HepG2 (cell line): ENCODE measurements around the gene TPCN2. TPM values are rescaled to one million over a fixed set of nuclear protein-coding genes. Genes with fewer than 3 reads are reported as not detected.

Source experiments
- ATAC-seq: fragments of 200-7000 bp; cut with Tn5 transposase; 3 replicates; pipeline ENCODE4 v1.9.1; 2020; ENCODE audit warnings: mild to moderate bottlenecking, moderate library complexity
- BruUV-seq: library from RNA; stranded (reverse); fragments of 400-500 nt; replicated peaks from 2 replicates; lab custom pipeline; 2021; lab: Mats Ljungman, UMichigan
- CTCF ChIA-PET: fragments of 300-600 bp; formaldehyde crosslinking; extraction: SDS; loops from one replicate; lab custom pipeline; 2021; ENCODE audit warnings: low total read pairs, inconsistent platforms, low intra/inter-chr PET ratio; lab: Yijun Ruan, JAX
- POLR2A ChIA-PET: fragments of 350-600 bp; sonication (Branson Sonifier 250); formaldehyde crosslinking; loops from one replicate; lab custom pipeline; 2020; ENCODE audit warnings: antibody characterized with exemption, inconsistent platforms; lab: Yijun Ruan, JAX
- DNase-seq: peaks from one replicate; pipeline ENCODE4 v3.0.0-alpha.2; 2015; ENCODE audit warnings: low spot score
- FAIRE-seq: peaks from 3 replicates; lab custom pipeline; 2011; peaks lifted over from hg19 to GRCh38; lab: Jason Lieb, UNC
- H2AFZ ChIP-seq: one replicate; pipeline ENCODE4 v1.6.1; 2011; ENCODE audit warnings: low read length, inconsistent platforms
- H3K27ac ChIP-seq: fragments of 300-600 bp; 3 replicates; pipeline ENCODE4 v1.8.0; 2011; ENCODE audit warnings: mixed run types, mild to moderate bottlenecking, mixed read lengths, low read length, inconsistent platforms; ENCODE audit not compliant: insufficient read depth; ENCODE audit errors: extremely low read length
- H3K27me3 ChIP-seq, 2 experiments: fragments of 200-600 bp in 1 of 2; 2 replicates in 1 of 2; 3 replicates in 1 of 2; pipeline versions ENCODE4 v1.6.0 to v1.8.0; 2011; ENCODE audit warnings: low read length in 2 of 2, mild to moderate bottlenecking in 2 of 2, moderate library complexity in 2 of 2, inconsistent platforms in 1 of 2; ENCODE audit not compliant: insufficient read depth in 2 of 2, control insufficient read depth in 1 of 2
- H3K36me3 ChIP-seq, 2 experiments: fragments of 200-600 bp in 1 of 2; replicated peaks in 1 of 2; 2 replicates in 1 of 2; 3 replicates in 1 of 2; pipeline versions ENCODE4 v1.5.1 to v1.8.0; 2011; ENCODE audit warnings: low read length in 2 of 2, inconsistent platforms in 1 of 2; ENCODE audit not compliant: insufficient read depth in 2 of 2, control insufficient read depth in 1 of 2
- H3K4me1 ChIP-seq: 2 replicates; pipeline ENCODE4 v1.5.1; 2012; ENCODE audit warnings: low read length, inconsistent platforms; ENCODE audit not compliant: insufficient read depth
- H3K4me2 ChIP-seq: 2 replicates; pipeline ENCODE4 v1.6.0; 2011; ENCODE audit warnings: low read depth, low read length, inconsistent platforms
- H3K4me3 ChIP-seq, 3 experiments: fragments of 200-600 bp in 1 of 3; sonication (generic), shearing (Covaris generic) in 1 of 3; replicated peaks in 1 of 3; 2 replicates each; pipeline ENCODE4 v1.5.1; 2011 to 2016; ENCODE audit warnings: low read length in 3 of 3, inconsistent platforms in 2 of 3, low read depth in 2 of 3, mild to moderate bottlenecking in 2 of 3, control low read depth in 1 of 3, mixed read lengths in 1 of 3; ENCODE audit not compliant: insufficient read depth in 1 of 3
- H3K79me2 ChIP-seq: one replicate; pipeline ENCODE4 v1.6.1; 2011; ENCODE audit warnings: low read length, inconsistent platforms; ENCODE audit not compliant: insufficient read depth
- H3K9ac ChIP-seq: 2 replicates; pipeline ENCODE4 v1.6.0; 2011; ENCODE audit warnings: mild to moderate bottlenecking, low read depth, low read length, inconsistent platforms; ENCODE audit not compliant: insufficient read depth
- H3K9me3 ChIP-seq: 2 replicates; pipeline ENCODE4 v1.5.1; 2012; ENCODE audit warnings: mild to moderate bottlenecking, low read length
- H4K20me1 ChIP-seq: 2 replicates; pipeline ENCODE4 v1.6.0; 2011; ENCODE audit warnings: inconsistent platforms, mild to moderate bottlenecking, low read length, moderate library complexity; ENCODE audit not compliant: insufficient read depth
- CREM ChIP-seq, 2 experiments: sonication (generic) in 1 of 2; formaldehyde crosslinking in 1 of 2; IDR thresholded peaks; 2 replicates each; pipeline versions ENCODE4 v1.4.0 to v1.6.1; 2016 to 2020; ENCODE audit warnings: antibody characterized with exemption in 1 of 2, mild to moderate bottlenecking in 1 of 2, missing genetic modification reagents in 1 of 2
- DBP ChIP-seq: sonication (generic); formaldehyde crosslinking; IDR thresholded peaks from 2 replicates; pipeline ENCODE4 v1.4.0; 2020; ENCODE audit warnings: missing genetic modification reagents; ENCODE audit errors: not compliant biosample characterization
- IKZF1 ChIP-seq: fragments of 450-650 bp; IDR thresholded peaks from 2 replicates; pipeline ENCODE4 v1.7.1; 2016
- LBX2 ChIP-seq: sonication (generic); formaldehyde crosslinking; IDR thresholded peaks from 2 replicates; pipeline ENCODE4 v1.5.0; 2020; ENCODE audit warnings: missing genetic modification reagents, mild to moderate bottlenecking, borderline replicate concordance
- NFYB ChIP-seq: sonication (generic); formaldehyde crosslinking; IDR thresholded peaks from 2 replicates; pipeline ENCODE4 v1.4.0; 2020; ENCODE audit warnings: missing genetic modification reagents
- PAWR ChIP-seq: sonication (generic); formaldehyde crosslinking; IDR thresholded peaks from 2 replicates; pipeline ENCODE4 v1.4.0; 2020; ENCODE audit warnings: missing genetic modification reagents, mild to moderate bottlenecking, borderline replicate concordance
- PHF8 ChIP-seq: sonication (generic); formaldehyde crosslinking; IDR thresholded peaks from 2 replicates; pipeline ENCODE4 v1.5.0; 2020; ENCODE audit warnings: missing genetic modification reagents
- RORA ChIP-seq: sonication (generic); formaldehyde crosslinking; IDR thresholded peaks from 2 replicates; pipeline ENCODE4 v1.5.0; 2020; ENCODE audit warnings: mild to moderate bottlenecking, missing genetic modification reagents, moderate library complexity
- SNAPC5 ChIP-seq: sonication (generic); formaldehyde crosslinking; IDR thresholded peaks from 2 replicates; pipeline ENCODE4 v1.8.1; 2023; ENCODE audit warnings: mild to moderate bottlenecking, missing genetic modification reagents, borderline replicate concordance
- SOX6 ChIP-seq, 2 experiments: fragments of 450-650 bp in 1 of 2; sonication (generic) in 1 of 2; formaldehyde crosslinking in 1 of 2; IDR thresholded peaks; 2 replicates each; pipeline versions ENCODE4 v1.4.0 to v1.6.1; 2017 to 2020; ENCODE audit warnings: antibody characterized with exemption in 1 of 2, mild to moderate bottlenecking in 1 of 2, missing genetic modification reagents in 1 of 2
- TEAD2 ChIP-seq: sonication (generic); formaldehyde crosslinking; IDR thresholded peaks from 2 replicates; pipeline ENCODE4 v1.9.0; 2021; ENCODE audit warnings: missing genetic modification reagents
- TMF1 ChIP-seq: sonication (generic); formaldehyde crosslinking; IDR thresholded peaks from 2 replicates; pipeline ENCODE4 v1.8.1; 2022; ENCODE audit warnings: low read depth, missing genetic modification reagents
- ZFAT ChIP-seq: sonication (generic); formaldehyde crosslinking; conservative IDR thresholded peaks from 2 replicates; pipeline ENCODE4 v1.8.1; 2023; ENCODE audit warnings: missing genetic modification reagents, inconsistent platforms
- ZNF30 ChIP-seq: sonication (generic); formaldehyde crosslinking; IDR thresholded peaks from 2 replicates; pipeline ENCODE4 v1.5.0; 2020; ENCODE audit warnings: mild to moderate bottlenecking, missing genetic modification reagents
- ZNF570 ChIP-seq: sonication (generic); formaldehyde crosslinking; IDR thresholded peaks from 2 replicates; pipeline ENCODE4 v1.4.0; 2020; ENCODE audit warnings: mild to moderate bottlenecking, missing genetic modification reagents, borderline replicate concordance
- ZNF746 ChIP-seq: sonication (generic); formaldehyde crosslinking; IDR thresholded peaks from 2 replicates; pipeline ENCODE4 v1.8.0; 2022; ENCODE audit warnings: mild to moderate bottlenecking, missing genetic modification reagents
- WGBS: methylation state at CpG from one replicate; pipeline ENCODE4 v1.1.6; 2017; ENCODE audit warnings: low lambda C conversion rate; 5-methylcytosine and 5-hydroxymethylcytosine counted together
- in situ Hi-C: cut with HindIII; loops from 2 replicates; pipeline ENCODE4 v1.10.0; 2017; ENCODE audit warnings: low pct_unique_long_range_greater_than_20kb; ENCODE audit not compliant: extremely low pct_ligation_motif_present
- intact Hi-C: fragments of 100-400 bp; cut with micrococcal nuclease; formaldehyde crosslinking; loops from one replicate; pipeline ENCODE4 v1.10.0; 2022; ENCODE audit not compliant: unreplicated experiment
- polyA plus RNA-seq, 8 experiments: library from polyadenylated mRNA; depleted of rRNA in 3 of 8; stranded (reverse) in 7 of 8; unstranded in 1 of 8; fragments of >200 nt; fragmentation: Illumina TruSeq in 4 of 8; extraction: Trizol in 4 of 8; gene quantifications; 2 replicates each; pipeline versions ENCODE4 v1.2.1 to v1.2.3, GENCODE V29; 2011 to 2016; ENCODE audit warnings: low read depth in 4 of 8, missing spikeins in 1 of 8, mixed read lengths in 1 of 8; ENCODE audit not compliant: insufficient read depth in 1 of 8
- total RNA-seq, 5 experiments: library from RNA; depleted of rRNA; stranded (reverse); fragments of >200 nt; fragmentation: Illumina TruSeq; extraction: Trizol; gene quantifications; 2 replicates each; pipeline ENCODE4 v1.2.3, GENCODE V29; 2016; ENCODE audit warnings: low read depth in 1 of 5

TPCN2 gene
- total and polyA plus RNA-seq, 2 of the 13 experiments (the other 11 are each of a cell fraction or from before 2014, with no cell fraction given), result 5.6 to 5.9 TPM

- WGBS, result 88% methylated on average over 15 of the region's 15 CpGs
- Histone ChIP-seq H3K4me2 (no peak overlapping the region), H3K4me3 (no peak overlapping the region), H3K27me3 (no peaks in the 10 kb centered on the region), H3K36me3 (peaks cover 7 to 8% of the 10 kb centered on the region in 2 experiments; a peak in 3 of 5 replicates), H4K20me1 (peaks cover 5% of the 10 kb centered on the region; the same call in 1 of the 2 replicates), H3K79me2 (no peaks in the 10 kb centered on the region), H3K9me3 (no peaks in the 10 kb centered on the region), H3K27ac (no peak overlapping the region), H2AFZ (no peak overlapping the region), H3K9ac (no peak overlapping the region), H3K4me1 (no peaks in the 10 kb centered on the region)
- TF ChIP-seq IKZF1 (no peak), PHF8 (CRISPR knock-in tag) (no peak)
- ChIA-PET CTCF (no interaction called here), POLR2A (no interaction called here)
- FAIRE-seq, result no peak
- ATAC-seq, result no peak
- BruUV-seq, result no TSS peak
- intact Hi-C loops, result no loop called here
- no peak for DNase-seq
- in situ Hi-C loops, result no loop called here
Observed at GRCh38 chr11:69062169-69062855, 13.6 kb downstream of the TPCN2 start.

- H2AFZ ChIP-seq, result no peak overlapping the region
- no peaks in the 10 kb centered on the region for H3K27me3 ChIP-seq
- in situ Hi-C loops, result no loop called here
- peaks cover 5% of the 10 kb centered on the region; the same call in 1 of the 2 replicates for H4K20me1 ChIP-seq
- POLR2A ChIA-PET, result no interaction called here
- FAIRE-seq, result no peak
- CTCF ChIA-PET, result no interaction called here
- no peak for DNase-seq
- 96% methylated on average over 26 of the region's 34 CpGs for WGBS
- BruUV-seq, result no TSS peak
- H3K4me3 ChIP-seq, result no peak overlapping the region
- intact Hi-C loops, result no loop called here
- no peak overlapping the region for H3K9ac ChIP-seq
- no peak overlapping the region for H3K27ac ChIP-seq
- H3K36me3 ChIP-seq, result peaks cover 7 to 9% of the 10 kb centered on the region in 2 experiments; a peak in 3 of 5 replicates
- no peaks in the 10 kb centered on the region for H3K4me1 ChIP-seq
- H3K9me3 ChIP-seq, result no peaks in the 10 kb centered on the region
- H3K4me2 ChIP-seq, result no peak overlapping the region
- no peak for ATAC-seq
- H3K79me2 ChIP-seq, result no peaks in the 10 kb centered on the region
- TF ChIP-seq ZNF30 (CRISPR knock-in tag) (no peak), ZFAT (CRISPR knock-in tag) (no peak), PAWR (no peak), SNAPC5 (no peak), TEAD2 (no peak), ZNF746 (CRISPR knock-in tag) (no peak), SOX6 (IDR thresholded peaks at IDR 0.05) (no peak), SOX6 (CRISPR knock-in tag; IDR thresholded peaks at IDR 0.05) (no peak), NFYB (CRISPR knock-in tag) (no peak), DBP (CRISPR knock-in tag) (no peak), TMF1 (CRISPR knock-in tag) (no peak), RORA (CRISPR knock-in tag) (no peak), LBX2 (CRISPR knock-in tag) (no peak), ZNF570 (CRISPR knock-in tag) (no peak), CREM (IDR thresholded peaks at IDR 0.05) (no peak), CREM (CRISPR knock-in tag; IDR thresholded peaks at IDR 0.05) (no peak)
Observed at GRCh38 chr11:69062873-69063651, 14.3 kb downstream of the TPCN2 start.
